AG04449 (cell line): ENCODE data around the gene MDGA2.

ENCODE experiments used
- CTCF ChIA-PET: fragments of 350-600 bp; formaldehyde crosslinking; extraction: SDS; loops from one replicate; lab custom pipeline; 2021; ENCODE audit warnings: antibody characterized with exemption; lab: Yijun Ruan, JAX
- POLR2A ChIA-PET: fragments of 400-600, 350-600 bp; formaldehyde crosslinking; extraction: SDS; loops from one replicate; lab custom pipeline; 2020; ENCODE audit warnings: antibody characterized with exemption, inconsistent platforms; lab: Yijun Ruan, JAX
- DNase-seq: peaks from one replicate; pipeline ENCODE4 v3.0.0-alpha.2; 2010; ENCODE audit warnings: low read depth, low spot score
- H3K4me3 ChIP-seq: 2 replicates; pipeline ENCODE4 v1.5.1; 2011; ENCODE audit warnings: low read depth, mild to moderate bottlenecking, control low read depth, low read length
- CTCF ChIP-seq: IDR thresholded peaks from one replicate; pipeline ENCODE4 v1.5.1; 2011; ENCODE audit warnings: mild to moderate bottlenecking, moderate library complexity, low read length, control low read depth, inconsistent platforms; ENCODE audit not compliant: insufficient read depth; ENCODE audit errors: missing control alignments

Gene MDGA2

GRCh38 chr14:46989566-46989965 lies 685.8 kb downstream of the MDGA2 start:
- TF ChIP-seq CTCF, result no peak
- POLR2A ChIA-PET, result no interaction called here
- CTCF ChIA-PET, result no interaction called here
- no peak for DNase-seq
- no peak overlapping the region for H3K4me3 ChIP-seq

GRCh38 chr14:46988312-46988711 lies 687.1 kb downstream of the MDGA2 start:
- no peak overlapping the region for H3K4me3 ChIP-seq
- no peak for TF ChIP-seq CTCF
- ChIA-PET POLR2A (no interaction called here), CTCF (no interaction called here)
- no peak for DNase-seq

GRCh38 chr14:46985529-46986380 lies 689.6 kb downstream of the MDGA2 start:
- ChIA-PET CTCF (no interaction called here), POLR2A (no interaction called here)
- no peak for DNase-seq
- no peak for TF ChIP-seq CTCF
- H3K4me3 ChIP-seq, result no peak overlapping the region

- CTCF ChIA-PET, result no interaction called here
- POLR2A ChIA-PET, result no interaction called here
- no peak for TF ChIP-seq CTCF
- H3K4me3 ChIP-seq, result no peak overlapping the region
- no peak for DNase-seq
These were observed 702.1 kb downstream of the MDGA2 start for GRCh38 chr14:46973295-46973694.

GRCh38 chr14:46964378-46964777 lies 711.0 kb downstream of the MDGA2 start:
- POLR2A ChIA-PET, result no interaction called here

More at GRCh38 chr14:46964378-46964777, 711.0 kb downstream of the MDGA2 start:
- DNase-seq, result no peak
- CTCF ChIA-PET, result no interaction called here
- no peak for TF ChIP-seq CTCF
- no peak overlapping the region for H3K4me3 ChIP-seq
